GM12891 (cell line): ENCODE data around the gene PURB.

Experiments used
- PAX5 ChIP-seq: IDR thresholded peaks from 2 replicates; pipeline ENCODE4 v1.6.1; 2011; ENCODE audit warnings: low read length, moderate library complexity, mild to moderate bottlenecking; ENCODE audit not compliant: insufficient read depth, severe bottlenecking
- POLR2A ChIP-seq: IDR thresholded peaks from 2 replicates; pipeline ENCODE4 v1.6.1; 2011; ENCODE audit warnings: low read depth, low read length, control low read depth
- POLR2AphosphoS5 ChIP-seq: IDR thresholded peaks from 2 replicates; pipeline ENCODE4 v1.6.1; 2011; ENCODE audit warnings: low read depth, low read length, control low read depth
- POU2F2 ChIP-seq: IDR thresholded peaks from 2 replicates; pipeline ENCODE4 v1.6.1; 2011; ENCODE audit warnings: low read depth, mild to moderate bottlenecking, control low read depth, low read length, moderate library complexity
- SPI1 ChIP-seq: IDR thresholded peaks from 2 replicates; pipeline ENCODE4 v1.6.1; 2011; ENCODE audit warnings: low read depth, low read length, control low read depth
- TAF1 ChIP-seq: IDR thresholded peaks from 2 replicates; pipeline ENCODE4 v1.6.1; 2011; ENCODE audit warnings: low read depth, low read length, control low read depth

DNA sequence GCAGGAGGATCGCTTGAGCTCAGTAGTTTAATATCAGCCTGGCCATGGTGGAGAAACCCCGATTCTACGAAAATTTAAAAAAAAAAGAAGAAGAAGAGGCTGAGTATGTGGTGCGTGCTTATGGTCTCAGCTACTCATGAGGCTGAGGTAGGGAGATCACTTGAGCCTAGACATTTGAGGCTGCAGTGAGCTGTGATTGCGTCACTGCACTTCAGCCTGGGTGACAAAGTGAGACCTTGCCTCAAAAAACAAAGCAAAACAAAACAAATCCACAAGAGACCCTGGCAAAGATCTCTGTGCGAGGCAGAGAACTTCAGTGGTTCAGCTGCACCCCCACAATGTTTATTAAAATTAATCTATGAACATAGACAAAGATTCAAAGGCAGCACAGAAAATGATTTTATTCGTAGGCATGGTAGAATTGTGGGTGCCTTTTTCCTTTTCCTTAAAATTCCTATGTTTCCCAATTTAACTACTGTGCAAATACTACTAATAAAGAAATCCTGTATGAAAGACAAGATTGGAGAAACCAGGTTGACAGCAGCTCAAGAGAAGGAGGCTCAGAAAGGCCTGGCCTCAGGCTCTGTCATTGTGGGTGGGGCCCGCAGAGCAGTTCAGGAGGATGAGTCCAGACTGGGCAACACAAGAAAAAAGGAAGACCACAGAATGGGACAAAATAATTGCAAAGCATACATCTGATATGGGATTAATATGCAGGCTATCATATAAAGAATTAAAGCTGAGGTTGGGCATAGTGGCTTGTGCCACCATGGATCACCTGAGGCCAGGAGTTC is 24.5 kb upstream of the PURB start:
- TF ChIP-seq TAF1 (no peak), POLR2AphosphoS5 (no peak), POLR2A (no peak), SPI1 (no peak), PAX5 (no peak), POU2F2 (no peak)
